Stimulated activated CD4-positive, alpha-beta T cell treated with anti-CD3 and anti-CD28 coated beads, Interleukin-2, amount 100 ng/mL, for 24 hours (primary cell): ENCODE measurements around the gene FAM184B.

Source experiments
- DNase-seq, 2 donors: peaks; one replicate each; pipeline ENCODE4 v3.0.0-alpha.2; 2020

Gene FAM184B

DNA sequence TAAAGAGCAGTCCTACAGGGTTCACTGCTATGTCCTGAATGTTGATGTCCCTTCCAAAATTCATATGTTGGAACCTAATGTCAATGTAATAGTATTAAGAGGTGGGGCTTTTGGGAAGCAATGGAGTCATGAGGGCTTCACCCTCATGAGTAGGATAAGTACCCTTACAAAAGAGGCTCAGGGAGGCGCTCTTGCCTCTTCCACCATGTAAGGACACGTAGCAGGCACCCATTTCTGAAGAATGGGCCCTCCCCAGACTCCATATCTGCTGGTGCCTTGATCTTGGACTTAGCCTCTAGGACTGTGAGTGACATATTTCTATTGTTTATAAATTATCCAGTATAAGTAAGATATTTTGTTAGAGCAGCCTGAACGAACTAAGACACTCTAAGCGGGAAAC is 151.2 kb downstream of the FAM184B start:
- DNase-seq, result no peak

DNA sequence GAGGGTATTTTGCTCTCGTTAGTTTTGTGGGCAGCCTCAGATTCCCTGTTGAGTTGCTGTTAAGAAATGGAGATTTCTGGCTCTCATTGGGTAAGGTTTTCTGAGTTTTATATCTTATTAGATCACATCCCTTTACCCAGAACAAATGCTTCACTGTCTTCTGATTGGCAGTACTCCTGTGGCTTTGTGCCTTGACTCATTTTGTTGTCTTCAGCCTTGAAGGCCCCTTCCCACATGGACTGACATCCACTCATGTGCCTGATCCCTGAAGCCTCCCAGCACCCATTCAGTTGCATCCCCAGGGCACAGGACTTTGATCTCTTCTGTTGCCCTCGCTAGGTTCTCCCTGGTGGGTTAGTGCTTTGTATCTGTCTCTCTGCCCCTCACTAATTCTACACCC is 156.6 kb downstream of the FAM184B start:
- DNase-seq, result no peak

DNA sequence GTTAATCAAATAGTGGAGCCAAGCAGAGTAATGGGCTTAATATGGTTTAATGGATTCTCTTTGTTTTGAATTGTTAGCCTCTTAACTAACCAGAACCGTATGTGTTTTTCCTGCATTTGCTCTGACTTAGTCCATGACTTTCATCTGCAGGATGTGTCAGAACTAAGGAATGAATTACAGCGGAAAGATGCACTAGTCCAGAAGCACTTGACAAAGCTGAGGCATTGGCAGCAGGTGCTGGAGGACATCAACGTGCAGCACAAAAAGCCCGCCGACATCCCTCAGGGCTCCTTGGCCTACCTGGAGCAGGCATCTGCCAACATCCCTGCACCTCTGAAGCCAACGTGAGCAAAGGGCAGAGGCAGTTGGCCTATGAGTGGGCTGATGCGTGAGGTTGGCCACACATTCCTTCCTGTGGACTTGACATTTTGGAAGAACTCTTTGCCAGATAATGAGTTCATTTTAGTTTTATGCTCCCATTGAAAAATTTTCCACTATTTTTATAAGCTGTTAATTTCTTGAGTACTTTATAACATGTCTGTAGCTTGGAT is 157.9 kb downstream of the FAM184B start:
- no peak for DNase-seq

DNA sequence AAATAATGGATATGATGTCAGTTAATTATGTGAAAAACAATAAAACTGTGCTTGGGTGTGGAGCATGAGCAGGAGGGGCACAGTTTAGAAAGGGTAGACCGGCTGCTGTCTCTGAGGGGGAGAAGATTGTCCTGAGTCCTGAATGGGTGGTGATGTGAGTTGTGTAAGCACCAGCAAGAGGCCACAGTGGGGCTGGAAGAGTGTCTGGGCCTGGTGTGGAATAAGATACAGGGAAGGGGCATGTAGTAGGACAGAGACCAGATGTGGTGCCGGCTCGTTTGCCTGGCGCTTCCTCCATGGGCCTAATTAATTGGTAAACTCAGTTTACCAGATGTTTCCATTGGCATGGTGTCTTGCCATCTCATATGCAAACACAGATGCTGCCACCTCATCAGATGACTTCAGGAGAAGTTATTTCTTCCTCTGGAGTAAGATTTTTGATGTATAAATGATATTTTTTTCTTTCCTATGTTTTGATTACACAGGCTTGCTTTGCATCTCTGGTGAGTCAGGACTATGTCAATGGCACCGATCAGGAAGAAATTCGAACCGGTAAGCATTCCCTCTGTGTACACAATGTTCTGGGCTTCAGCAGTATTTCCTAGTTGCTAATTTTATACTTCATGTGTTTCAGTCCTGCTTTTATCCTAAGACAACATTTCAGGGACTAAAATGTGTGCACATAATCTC is 161.9 kb downstream of the FAM184B start:
- DNase-seq, result no peak

DNA sequence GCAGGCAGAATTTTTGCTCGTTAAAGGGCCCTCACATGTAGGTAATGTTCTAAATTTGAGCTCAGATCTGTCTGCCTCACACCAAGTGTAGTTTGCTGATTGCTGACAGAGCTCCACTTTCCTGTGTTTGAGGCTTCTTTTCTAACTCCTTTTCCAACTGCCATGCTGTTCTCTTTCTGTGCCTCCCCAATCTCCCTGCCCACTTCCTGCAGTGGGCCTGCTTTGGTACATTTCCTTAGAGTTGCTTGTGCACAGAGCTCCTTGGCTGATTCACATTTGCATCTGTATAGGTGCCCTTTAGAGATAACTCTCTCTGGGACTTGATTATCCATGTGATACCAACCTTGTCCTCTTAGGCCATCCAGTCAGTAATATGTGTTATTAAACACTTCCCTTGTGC is 162.5 kb downstream of the FAM184B start:
- no peak for DNase-seq

DNA sequence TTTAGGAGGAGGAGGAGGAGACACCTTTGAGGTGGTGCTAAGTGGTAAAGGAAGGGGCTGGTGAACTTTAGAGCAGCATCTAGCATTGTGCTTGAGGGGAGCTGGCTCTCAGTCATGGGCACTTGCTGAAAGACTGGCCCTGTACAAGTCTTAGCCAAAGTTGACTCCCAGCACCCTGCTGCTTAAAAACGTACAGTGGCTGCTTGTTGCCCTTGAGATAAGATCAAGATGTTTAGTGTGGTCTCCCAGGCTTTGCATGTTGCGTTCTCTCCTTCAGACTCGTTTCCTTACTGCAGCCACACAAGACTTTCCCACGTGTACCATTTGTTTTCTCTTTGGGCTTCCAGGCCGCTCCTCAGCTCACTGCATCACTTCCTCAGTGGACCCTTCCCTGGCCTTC is 165.1 kb downstream of the FAM184B start:
- no peak for DNase-seq

GRCh38 chr4:17614416-17615299 is 166.8 kb downstream of the FAM184B start, which contains the start of gene MED28:
Gene MED28 (plus strand): TSS chr4:17614641. CDS start chr4:17614655, 14 bp downstream.
- DNase-seq, result peak; percentile 95 to 97

- DNase-seq, result no peak
Measured at GRCh38 chr4:17613761-17614415, 167.5 kb downstream of the FAM184B start.

- no peak for DNase-seq
Measured at GRCh38 chr4:17605236-17605635, 176.2 kb downstream of the FAM184B start.

DNA sequence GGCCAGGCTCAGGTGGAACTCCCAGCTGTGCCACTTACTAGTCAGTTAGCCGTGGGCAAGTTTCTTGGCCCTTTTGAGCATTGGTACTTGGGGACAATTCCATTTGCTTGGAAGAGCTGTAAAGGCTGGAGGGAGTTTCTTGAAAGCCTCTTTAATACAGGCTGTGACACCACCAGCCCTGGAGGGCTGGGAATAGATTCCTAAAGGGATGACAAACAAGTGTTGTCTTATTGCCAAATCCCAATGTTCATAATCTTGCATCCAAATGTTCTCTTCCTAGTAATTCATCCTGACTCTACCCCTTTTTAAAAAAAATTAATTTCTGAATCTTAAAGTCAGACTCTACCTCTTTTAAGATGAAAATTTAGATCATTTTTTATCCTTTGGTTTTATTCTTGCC is 181.6 kb downstream of the FAM184B start:
- DNase-seq, result no peak

- no peak for DNase-seq
Measured at GRCh38 chr4:17597517-17597916, 183.9 kb downstream of the FAM184B start.

DNA sequence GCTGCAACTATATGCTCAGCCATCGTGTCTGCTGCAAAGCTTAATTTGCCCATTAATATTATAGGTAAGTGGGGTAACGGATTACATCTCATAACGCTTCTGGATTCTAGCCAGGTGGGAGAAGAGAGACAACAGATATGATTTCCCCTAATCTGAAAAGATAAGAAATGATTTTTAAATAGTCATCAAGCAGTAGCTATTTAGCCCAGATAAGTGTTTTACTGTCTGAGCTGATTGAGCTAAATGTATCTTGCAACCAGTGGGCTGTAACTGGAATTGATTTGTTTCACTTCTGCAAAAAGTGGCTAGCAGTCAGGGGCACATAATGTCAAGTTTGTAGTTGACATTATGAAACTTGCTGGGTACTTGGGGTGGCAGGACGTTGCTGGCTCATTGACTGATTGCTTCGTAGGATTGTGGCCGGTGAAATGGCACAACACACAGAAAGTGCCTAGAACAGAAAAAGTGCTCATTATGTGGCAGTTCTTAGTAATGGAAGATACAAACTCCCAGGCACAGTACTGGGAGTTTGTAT is 185.9 kb downstream of the FAM184B start:
- no peak for DNase-seq

DNA sequence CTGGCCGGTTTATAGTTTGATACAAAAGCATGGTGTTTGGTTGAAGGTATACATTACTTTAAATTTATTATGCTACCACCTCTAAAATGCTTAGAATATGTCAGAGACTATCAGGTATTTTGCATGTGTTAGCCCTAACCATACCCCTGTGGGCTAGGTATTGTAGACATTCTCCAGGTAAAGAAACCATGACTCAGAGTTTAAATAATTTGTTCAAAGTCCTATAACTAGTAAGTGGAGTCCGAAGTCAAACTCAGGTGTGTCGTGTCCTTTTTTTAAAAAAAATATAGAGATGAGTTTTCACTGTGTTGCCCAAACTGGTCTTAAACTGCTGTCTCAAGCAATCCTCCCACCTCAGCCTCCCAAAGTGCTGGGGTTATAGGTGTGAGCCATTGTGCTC is 192.1 kb downstream of the FAM184B start:
- DNase-seq, result no peak

DNA sequence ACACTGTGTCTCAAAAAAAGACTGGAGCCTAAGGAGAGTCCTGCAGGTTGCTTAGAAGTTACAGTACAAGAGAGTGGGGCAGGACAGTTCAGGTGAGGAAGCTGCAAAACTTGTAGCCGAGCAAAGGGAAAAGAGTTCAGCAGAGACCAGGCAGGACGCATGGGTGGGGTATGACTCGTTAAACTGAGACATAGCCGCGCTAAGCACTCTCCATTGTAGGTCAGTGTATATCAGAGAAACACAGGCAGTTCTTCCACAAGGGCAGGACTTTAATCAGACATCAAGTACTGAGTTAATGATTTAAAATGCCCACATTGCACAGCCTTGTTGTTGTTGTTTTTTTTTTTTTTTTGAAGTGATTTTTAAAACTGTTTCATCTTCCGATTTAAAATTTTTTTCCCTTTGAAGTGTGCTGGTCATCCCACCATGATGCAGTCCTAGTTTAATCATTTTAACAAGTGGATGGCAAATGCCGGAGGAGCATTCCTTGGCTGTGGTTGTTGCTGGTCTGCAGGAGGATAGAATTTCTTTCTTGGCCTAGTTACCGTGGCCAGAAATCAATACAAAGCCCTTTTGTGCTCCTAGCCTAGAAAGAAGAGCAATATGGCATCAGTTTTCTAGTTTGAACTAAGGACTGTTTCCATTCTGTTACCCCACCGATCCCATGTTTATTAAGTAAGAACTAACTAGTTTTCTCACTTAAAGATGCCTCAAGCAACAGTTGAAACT is 194.2 kb downstream of the FAM184B start:
- DNase-seq, result no peak

DNA sequence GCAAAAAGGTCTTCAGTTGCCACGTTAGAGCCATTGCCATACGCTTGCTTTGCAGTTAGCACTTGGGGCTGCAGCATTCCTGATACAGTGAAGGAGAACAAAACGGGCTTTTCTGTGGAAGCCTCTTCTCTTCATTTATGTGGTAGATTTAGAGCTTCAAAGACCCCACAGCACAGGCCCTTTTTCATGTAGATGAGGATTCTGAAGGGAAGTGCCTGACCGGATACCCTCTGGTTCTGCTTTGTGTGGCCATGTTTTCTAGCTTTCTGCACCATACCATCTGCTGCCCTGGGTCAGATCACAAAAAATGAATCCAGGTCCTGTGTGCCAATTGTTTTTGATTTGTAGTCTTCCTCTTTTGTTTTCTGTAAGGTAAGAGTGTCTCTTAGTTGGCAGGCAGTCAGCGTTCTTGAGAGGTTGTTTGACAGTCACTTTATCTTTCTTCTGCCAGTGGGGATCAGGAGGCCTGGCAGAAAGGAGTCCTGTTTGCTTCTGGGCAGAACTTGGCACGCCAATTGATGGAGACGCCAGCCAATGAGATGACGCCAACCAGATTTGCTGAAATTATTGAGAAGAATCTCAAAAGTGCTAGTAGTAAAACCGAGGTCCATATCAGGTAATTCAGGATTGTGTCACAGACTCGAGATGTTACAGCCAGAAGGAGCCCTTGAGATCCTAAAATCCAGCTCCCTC is 196.8 kb downstream of the FAM184B start:
- no peak for DNase-seq

DNA sequence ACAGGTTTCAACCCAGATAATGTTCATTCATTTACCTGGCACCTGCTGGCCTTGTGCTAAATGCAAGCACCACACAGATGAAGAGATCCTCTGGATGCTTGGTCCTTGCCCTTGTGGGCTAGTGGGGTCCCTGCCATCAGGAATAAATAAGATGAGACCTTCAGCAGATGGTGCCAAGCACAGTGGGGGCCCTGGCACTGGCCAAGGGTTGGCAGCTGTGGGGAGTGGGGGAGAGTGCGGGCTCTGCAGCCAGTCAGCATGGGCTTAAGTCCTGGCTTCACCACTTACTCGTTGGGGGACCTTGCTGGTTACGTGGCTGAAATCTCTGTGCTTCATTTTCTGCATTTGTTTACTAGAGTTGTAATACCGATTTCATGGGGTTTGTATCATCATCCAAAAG is 197.5 kb downstream of the FAM184B start:
- no peak for DNase-seq

GRCh38 chr4:17583276-17583675 is 198.1 kb downstream of the FAM184B start:
- no peak for DNase-seq

GRCh38 chr4:17580969-17581368 is 200.5 kb downstream of the FAM184B start:
- no peak for DNase-seq
